Femur (tissue), 1 donor: ENCODE results near the gene CCR3.

Source experiments
- DNase-seq: peaks from one replicate; pipeline ENCODE4 v3.0.0-alpha.2; 2017

Gene CCR3

DNA sequence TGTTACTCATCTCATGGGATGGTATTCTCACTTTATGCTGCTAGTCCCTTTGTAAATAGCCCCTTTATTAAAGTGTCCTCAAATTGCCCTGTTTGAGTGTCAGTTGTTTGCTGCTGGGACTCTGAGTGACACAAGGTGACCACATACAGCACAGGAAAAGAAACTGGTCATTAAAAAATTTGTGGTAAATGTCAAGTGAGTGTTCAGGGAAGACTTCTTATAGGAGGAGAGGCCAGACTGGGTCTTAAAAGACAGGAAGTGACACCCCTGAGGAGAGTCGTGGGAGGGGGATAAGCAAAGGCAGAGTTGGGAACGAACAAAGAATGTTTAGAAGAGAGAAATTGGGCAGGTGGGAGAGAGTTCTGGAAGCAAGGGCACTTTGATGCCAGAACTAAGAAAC is 35.2 kb downstream of the CCR3 start:
- DNase-seq, result no peak

DNA sequence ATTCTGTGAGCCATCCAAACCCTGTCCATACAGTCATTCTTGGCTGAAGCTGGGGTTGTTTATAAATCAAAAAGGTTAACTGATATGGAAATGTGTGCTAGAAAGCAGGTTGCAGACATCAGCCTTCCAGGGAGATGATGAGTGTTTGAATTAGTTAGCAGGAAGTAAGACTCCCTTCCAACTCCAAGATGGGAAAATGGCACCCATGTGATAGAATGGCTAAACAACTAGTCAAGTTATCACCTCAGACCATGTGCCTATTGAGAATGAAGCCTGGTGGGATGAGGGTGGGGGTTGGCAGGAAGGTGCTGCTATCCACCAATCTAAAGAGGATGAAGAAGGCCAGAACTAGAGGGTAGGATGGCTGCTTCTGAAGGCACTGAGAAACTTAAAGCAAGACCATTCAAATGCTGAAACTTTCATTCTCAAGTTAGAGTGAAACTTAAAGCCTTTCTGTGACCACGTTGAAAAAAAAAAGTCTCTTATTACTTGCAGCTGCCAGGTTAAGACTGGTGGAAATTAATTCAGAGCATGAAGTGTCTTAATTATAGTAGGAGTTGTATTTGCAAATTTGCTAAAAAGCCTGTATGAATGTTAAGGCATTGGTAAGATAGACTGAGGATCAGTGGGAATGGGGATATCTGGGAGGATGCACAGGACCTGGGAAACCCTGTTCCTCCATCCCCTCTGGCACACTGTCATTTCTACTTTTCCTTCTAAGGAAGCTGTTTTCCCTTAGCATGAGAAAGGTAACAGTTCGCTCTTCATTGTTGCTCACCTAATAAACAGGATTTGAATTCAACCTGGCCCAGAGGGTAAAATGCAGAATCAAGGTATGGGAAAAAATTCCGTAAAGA is 36.8 kb downstream of the CCR3 start:
- no peak for DNase-seq

DNA sequence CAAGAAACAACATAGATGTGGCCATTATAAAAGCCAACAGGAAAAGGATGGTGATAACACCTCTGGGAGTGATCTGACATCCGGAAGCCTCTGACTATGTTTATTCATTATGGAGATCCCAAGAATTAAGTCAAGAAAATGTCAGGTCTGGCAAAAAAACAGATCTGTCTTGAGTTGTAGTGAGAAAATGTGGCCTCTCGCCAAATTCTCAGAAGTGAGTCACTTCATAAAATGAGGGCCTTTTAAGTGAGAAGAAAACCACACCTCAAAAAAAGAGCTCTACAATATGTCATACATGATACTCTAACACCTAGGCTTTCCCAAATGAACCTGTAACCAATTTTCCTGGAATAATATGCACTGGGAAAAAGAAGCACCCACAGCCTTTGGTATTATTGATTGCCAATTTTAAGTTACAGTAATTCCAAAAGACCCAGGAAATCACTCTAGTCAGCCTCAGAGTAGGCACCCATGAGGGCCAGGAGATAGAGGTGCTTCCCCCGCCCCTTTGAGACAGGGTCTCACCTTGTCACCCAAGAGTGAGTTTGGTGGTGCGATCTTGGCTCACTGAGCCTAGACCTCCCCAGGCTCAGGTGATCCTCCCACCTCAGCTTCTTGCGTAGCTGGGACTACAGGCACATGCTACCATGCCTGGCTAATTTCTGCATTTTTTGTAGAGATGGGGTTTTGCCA is 38.0 kb downstream of the CCR3 start:
- no peak for DNase-seq

DNA sequence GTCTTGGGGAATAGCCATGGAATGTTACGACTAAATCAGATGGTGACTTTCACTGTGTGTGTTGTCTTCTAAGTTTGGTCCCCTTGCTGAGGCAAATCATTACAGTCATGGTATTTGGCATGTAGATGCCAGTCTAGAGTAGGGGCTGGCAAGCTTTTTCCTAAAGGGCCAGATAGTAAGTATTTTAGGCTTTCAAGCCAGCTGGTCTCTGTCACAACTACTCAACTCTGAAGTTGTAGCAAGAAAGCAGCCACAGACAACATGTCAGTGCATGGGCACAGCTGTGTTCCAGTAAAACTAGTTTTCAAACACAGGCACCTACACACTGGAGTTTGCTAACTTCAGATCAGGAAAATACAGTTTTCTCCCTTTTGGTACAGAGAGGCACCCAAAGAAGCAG is 39.3 kb downstream of the CCR3 start:
- DNase-seq, result no peak

DNA sequence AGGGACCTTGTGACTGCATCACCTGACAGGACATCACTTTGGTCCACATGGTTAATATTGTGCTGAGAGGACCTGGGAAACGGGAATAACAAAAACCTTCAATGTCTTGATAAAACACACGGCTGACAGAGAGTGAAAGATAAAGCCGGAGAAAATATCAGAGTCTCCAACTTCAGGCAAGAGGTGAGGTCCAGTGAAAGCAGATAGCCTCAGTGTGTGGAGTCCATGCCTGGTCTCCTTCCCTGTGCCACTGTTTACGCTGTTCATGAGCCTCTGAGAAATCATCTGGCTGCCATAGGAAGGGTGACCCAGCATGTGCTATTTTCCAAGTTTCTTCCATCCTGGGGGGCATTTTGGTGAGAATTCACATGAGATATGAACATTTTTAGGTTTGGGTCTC is 39.8 kb downstream of the CCR3 start:
- DNase-seq, result no peak

DNA sequence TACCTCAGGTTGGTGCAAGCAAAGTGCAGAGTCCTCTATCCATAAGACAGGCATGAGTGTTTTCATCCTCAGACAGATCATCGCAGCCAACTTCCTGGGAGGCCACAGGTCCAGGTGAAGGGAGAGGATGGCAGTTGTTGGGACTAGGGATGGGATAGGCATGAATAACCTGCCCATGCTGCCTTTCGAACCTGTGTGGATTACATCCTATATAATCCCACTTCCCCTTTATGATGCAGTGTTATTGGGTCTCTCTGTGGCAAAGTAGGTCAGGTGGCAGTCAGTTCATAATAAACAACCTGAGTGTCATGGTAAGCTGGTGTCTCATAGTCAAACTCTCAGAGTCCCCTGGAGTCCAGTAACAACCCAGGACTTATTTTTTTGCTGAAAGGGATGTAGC is 40.4 kb downstream of the CCR3 start:
- no peak for DNase-seq

DNA sequence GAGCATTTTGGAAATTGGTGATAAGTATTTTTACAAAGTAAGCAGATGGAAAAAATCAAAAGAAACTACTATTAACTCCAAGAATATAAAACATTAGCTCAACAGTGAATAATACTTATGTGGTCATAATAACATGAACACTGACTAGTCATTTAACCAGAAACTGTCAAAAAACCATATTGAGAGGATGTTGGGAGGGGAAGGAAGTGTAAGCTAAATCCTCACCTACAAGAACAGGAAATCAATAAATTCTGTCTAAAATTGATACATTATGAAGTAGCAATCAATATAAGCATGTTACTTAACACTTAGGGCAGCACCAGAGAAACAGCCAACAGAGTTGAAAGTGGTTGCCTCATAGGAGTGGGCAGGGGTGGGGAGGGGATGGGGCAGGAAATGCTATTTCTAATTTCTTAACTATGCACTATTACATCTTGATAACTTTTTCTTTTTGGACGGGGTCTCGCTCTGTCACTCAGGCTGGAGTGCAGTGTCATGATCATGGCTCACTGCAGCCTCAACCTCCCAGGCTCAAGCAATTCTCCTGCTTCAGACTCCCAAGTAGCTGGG is 41.7 kb downstream of the CCR3 start:
- no peak for DNase-seq

DNA sequence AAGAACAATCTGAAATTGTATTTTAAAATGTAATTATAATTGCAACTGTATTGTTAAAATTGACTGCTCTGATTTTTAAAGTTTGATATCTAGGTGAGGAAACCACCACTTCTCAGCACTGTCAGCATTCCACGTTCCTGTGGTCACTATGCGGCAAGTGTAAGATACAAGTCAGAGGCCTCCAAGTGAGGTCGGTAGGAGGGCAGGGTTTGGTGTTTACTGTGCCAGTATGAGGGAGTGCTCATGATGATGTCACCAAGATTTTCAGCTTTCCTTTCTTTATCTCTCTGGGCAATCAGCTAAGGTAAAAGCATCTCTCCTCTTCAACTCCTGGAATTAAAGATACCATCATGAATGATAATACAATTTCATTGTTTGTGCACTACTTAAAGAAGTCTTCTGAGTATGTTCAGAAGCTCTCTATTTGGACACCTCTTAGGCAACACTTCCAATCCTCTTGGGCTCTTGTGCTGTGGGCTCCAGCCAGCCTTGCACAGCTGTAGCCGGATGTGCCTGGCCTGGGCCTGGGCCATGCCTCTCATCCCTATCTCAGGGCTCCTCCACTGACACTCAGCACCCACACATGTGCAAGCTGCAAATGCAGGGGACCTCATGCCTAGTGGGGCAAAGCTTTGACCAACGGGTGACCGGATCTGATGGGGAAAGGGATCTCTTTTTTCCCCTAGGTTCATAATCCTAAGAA is 42.9 kb downstream of the CCR3 start:
- DNase-seq, result no peak

DNA sequence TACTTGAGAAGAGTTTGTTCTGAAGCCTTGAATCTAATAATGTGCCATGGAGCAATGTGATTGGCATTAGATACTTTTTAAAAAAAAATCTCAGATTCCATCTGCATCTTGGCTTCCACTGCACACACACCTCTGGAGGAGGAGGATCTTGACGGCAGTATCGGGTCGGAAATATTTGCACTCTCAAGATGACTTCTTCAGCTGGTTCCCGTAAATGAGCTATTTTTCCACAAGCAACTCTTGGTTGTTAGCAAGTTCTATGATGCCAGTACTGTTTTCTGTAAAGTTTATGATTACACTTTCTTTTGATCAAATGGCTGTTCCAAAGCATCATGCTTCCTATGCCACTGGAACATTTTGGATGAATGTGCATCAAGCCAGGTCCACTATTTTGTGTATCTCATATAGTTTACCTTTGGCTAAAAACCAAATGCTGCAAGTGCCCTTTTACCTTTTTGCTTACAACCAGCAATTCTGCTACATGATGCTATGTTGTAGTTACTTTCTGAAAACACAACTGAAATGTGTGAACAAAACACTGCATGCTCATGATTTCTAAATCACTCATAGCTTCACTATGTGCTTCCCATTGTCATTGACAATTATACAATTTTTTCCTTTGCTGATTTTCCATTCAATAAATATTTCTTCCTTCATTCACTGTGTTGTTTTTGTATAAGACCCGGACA is 43.8 kb downstream of the CCR3 start:
- DNase-seq, result no peak

DNA sequence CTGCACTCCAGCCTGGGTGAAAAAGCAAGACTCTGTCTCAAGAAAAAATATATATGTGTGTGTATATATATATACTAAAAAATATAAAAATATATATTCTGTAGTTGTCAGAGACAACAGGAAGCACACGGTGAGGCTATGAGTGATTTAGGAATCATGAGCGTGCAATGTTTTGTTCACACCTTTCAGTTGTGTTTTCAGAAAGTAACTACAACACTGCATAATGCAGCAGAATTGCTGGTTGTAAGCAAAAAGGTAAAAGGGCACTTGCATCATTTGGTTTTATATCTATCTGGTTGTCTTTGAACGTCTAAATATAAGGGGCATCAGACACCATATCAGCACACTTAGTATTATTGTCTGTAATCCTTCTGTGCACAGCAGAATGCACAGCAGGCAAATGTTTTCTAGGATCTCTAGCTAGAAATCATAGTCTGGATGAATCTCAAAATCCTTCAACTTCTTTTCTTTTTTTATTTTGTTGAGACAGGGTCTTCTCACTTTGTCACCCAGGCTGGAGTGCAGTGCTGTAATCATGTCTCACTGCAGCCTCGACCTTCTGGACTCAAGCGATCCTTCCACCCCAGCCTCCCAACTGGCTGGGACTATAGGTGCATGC is 44.8 kb downstream of the CCR3 start:
- no peak for DNase-seq

DNA sequence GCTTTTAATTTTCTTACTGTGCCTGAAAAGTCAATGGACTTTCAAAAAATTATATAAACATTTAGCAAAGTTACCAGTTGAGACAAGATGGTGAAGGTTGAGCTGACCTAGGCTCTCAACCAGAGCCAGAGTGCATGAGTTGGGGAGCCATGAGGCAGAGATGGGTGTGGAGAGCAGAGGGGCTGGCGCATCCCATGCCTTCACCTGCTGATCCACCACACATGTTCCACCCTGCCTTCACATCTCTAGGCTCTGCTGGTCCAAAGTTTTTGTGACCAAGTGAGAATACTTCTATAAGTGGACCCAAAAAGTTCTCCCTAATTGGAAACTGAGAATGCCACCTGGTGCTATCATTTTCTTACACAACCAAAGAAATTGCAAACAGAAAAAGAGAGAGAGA is 47.3 kb downstream of the CCR3 start:
- no peak for DNase-seq

DNA sequence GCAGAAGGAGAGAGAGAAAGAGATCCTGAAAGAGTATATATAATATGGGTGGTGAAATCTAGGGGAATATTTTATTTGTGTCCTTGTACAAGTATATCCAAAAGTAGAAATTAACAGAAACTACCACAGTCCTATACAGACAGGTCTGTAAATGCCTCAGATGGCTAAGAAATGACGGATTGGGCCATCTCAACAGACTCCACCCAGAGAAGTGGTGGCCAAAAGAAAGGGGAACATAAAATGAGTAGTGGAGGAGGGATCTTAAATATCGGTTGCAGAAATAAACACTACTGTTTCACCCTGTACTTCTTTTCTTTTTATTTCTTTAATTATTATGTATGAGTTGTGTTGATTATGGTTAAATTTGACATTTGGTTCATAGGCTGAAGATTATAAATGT is 47.7 kb downstream of the CCR3 start:
- no peak for DNase-seq

DNA sequence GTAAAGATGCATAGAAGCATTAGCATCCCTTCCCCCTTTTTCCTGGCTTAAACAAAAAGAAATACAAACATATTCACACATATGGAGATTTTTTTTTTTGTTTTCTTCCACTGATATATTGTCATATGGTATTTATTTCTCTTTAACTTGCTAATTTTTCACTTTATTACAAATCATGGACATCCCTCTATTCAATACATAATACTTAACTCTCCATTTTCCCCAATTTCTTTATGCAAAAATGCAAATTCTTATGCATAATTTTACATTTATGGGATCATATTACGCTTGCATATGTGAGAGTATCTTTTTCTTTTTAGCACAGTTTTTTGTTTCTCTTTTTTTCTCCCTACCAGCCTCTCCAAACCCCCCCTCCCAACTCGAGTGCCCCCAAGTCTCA is 48.8 kb downstream of the CCR3 start:
- no peak for DNase-seq

DNA sequence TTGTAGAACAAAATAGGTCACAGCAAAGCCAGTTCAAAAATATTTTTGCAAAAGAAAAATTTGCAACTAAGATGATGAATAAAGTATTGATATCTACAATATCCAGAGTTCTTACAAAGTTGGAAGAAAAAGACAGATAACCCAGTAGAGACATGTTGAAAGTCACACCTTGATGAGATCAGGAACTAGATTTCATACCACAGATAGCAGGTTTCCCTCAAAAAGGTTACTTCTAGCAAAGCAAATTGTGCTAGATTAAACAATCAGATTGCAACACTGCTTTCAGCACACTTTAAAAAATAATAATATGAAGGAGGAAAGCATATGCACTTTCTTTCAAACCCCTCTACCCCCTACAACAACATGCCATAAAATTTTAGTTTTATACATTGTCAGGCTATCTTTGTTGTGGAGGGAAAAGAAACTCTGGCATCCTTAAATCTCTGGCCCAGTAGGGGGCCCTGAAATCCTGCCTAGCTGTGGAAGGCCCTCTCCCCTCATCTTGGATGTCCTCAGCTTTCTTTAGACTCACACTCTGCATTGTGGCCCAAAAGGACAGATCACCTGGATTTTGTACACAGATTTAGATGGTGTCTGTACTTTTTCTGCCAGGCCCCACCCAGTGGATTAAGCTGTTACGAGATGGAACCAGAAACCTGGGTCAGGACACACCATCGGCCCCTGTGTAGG is 50.9 kb downstream of the CCR3 start:
- DNase-seq, result no peak

DNA sequence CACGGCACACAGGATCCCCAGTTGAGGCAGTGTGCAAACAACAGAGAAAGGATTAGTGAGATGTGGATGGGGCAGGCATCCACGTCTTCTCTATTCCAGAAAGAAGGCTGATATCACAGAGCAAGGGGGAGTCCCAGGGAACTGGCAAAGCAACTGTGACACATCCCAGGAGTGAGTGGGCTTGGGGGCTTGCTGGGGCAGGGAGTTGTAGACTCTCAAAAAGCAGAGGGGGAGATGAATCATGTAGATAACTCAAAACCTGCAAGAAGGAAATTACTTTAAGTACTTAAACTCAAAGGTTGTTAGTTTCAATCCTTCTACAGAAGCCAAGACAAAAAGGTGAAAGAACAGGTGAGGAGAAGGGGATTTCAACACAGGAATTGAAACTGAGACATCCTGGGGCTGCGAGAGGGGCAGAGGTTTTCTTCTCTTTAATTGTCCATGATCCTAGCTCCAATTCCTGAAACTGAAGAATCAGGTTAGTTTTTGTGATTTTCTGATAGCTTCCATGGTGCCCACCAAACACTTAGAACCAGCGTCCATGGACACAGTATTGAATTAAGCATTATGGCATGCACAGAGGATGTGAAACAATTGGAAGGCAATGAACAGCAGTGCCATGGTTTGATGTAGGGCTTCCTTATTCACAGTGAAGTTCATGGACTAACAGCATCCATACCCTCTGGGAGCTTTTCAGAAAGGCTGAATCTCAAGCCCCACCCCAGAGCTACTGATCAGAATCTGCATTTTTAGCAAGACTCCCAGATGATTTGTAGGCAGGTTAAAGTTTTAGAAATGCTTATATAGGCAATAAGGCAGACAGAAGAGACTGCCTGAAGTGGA is 52.0 kb downstream of the CCR3 start:
- no peak for DNase-seq

DNA sequence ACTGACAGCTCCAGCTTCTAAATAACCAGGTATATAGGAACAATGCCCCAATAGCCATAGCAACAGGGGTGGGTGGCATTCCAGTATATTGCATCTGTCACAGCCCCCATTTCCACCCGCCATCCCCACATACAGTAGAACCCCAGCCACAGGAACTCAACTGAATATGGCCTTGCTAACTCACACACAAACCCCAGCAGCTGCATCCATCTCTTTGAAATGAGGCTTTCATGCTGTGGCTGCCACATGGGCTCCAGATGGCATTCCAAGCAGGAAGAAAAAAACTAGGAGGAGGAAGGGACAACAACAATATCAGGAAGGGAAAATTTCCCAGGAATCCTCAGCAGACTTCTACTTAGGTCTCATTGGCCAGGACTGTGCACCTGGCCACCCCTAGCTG is 54.6 kb downstream of the CCR3 start:
- DNase-seq, result no peak

DNA sequence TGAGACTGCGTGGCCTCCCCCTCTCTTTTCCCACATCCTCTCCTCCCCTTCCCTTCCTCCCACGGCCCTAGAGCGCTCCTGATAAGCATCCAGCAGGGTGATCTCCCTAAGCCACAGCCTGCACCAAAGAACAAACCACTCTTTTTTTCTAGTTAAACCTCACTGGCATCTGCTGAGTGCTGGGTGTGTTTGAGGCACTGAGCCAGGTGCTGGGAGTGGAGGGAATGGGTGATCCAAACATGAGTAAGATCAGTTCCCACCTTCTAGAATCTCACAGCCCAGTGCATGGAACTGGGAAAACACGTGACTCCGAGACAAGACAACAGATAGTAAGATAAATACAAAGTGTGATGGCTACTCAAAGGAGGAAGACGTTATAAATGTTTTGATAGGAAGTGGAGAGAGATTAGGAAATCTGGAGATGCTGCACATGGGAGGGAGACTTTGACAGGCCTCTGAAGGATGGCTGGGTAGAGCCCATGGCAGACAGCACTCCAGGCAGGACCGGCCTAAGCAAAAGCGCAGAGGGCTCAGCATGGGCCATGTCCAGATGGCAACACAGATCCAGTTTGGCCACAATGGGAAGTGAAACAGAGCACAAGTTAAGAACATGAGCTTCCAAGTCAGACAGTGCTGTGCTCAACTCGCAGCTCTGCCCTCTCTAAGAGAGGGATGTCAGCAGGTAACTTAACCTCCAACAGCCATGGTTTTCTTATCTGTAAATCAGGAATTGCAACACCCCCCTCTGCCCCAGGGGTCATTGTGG is 55.6 kb downstream of the CCR3 start:
- no peak for DNase-seq

DNA sequence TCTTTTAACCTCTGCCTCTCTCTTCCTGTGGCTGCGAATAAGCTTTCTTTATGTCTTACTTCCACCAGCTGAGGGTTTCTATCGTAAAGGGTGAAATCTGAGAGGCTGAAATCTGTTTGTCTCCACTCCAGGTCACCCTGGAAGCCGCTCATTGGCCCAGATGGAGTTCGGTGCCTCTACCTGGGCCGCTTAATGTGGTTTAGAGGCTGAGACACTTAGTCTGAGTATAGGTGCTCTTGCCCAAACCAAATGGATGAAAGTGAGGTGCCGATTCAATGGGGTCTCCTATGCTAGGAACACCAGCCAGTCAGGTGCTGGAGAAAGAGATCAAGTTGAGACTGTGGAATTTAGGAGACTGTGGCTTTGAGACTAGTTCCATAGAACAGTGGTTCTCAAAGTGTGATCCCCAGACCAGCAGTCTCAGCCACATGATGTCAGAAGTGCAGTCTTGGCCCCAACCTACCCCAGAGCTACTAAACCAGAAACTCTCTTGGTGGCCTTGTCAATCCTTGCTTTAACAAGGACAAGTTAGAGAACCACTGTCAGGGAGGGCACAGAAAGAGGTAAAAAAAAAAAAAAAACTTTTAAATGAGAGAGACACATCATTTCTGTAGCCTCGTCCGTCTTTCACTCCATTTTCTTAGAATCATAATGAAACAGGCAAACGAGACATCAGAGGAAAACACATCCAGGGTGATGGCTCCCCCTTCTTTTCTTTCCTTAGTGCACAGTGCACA is 56.8 kb downstream of the CCR3 start:
- DNase-seq, result no peak
